ENCODE data around the gene TIGD4. TPM values are rescaled to one million over a fixed set of nuclear protein-coding genes. Genes with fewer than 3 reads are reported as not detected.
A peak's percentile ranks its signal among the peaks of the same experiment; 100 is the strongest.

The TIGD4 gene
- polyA plus RNA-seq, 3 donors from 2014 or later: 0.09 TPM; not detected in 2

GRCh38 chr4:152805818-152806217 lies 26.3 kb upstream of the TIGD4 start:
- Mint-ChIP-seq H3K27ac (peak overlapping the region in 2 of 6 donors; percentile 22 to 36), H3K27me3 (ENCODE audit: low read depth in 3 of 3) (no peaks in the 10 kb centered on the region), H3K9me3 (no peaks in the 10 kb centered on the region), H3K36me3 (no peaks in the 10 kb centered on the region), H3K4me3 (no peak overlapping the region), H3K4me1 (peaks cover 24 to 28% of the 10 kb centered on the region in 2 donors)
- no peak for DNase-seq

DNA sequence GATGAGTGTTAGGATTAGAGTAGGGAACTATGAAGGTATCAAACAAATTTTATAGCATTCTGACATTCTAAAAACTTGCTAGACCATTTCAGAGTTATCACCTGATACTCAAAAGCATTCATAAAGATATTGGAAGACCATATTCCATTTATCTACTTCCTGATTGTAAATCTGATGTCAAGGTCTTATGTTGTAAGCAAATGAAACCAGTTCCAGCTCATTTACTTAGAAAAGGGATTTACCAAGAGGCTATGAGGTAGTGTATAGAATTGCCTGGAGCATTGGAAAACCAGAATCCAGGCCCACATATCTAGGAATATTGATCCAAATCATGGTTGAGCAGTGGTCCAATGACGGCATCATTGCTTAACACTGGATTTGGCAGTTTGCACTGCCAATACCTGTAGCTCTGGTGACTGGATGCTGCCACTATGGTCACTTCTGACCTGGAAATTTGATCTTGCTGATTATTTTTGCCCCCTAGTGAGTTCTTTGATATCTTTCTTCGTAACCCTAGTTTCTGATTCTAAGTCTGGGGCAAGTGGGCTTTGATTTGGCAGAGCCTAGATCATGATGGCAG lies 25.6 kb upstream of the TIGD4 start:
- H3K4me3 Mint-ChIP-seq: no peak overlapping the region
- H3K27me3 Mint-ChIP-seq (ENCODE audit: low read depth in 3 of 3): no peaks in the 10 kb centered on the region
- H3K27ac Mint-ChIP-seq: peak overlapping the region in 2 of 6 donors; percentile 23 to 41
- H3K4me1 Mint-ChIP-seq: peaks cover 24 to 28% of the 10 kb centered on the region in 2 donors
- no peaks in the 10 kb centered on the region for H3K9me3 Mint-ChIP-seq
- no peak for DNase-seq
- no peaks in the 10 kb centered on the region for H3K36me3 Mint-ChIP-seq

DNA sequence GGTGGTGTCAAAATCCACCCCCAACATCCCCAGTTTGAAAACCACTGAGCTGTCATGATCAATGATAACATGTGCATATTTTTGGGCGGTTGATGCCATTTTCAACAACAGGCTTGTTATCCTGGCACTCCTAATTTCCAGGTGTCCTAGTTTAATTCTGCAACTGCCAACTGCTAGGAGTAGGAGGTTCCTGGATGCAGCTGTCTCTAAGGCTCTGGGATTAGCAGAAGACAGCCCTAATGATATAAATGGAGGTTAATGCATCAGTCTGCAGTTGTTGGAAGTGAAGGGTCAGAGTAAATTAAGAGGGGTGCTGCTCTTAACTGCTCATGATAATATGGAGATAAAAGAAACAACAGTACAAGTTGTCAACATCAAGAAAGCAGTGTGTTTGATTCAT lies 24.0 kb upstream of the TIGD4 start:
- Mint-ChIP-seq H3K9me3 (no peaks in the 10 kb centered on the region), H3K27me3 (ENCODE audit: low read depth in 3 of 3) (no peaks in the 10 kb centered on the region), H3K4me3 (no peak overlapping the region), H3K36me3 (no peaks in the 10 kb centered on the region), H3K27ac (no peak overlapping the region), H3K4me1 (peaks cover 23 to 25% of the 10 kb centered on the region in 2 donors)
- DNase-seq: no peak

DNA sequence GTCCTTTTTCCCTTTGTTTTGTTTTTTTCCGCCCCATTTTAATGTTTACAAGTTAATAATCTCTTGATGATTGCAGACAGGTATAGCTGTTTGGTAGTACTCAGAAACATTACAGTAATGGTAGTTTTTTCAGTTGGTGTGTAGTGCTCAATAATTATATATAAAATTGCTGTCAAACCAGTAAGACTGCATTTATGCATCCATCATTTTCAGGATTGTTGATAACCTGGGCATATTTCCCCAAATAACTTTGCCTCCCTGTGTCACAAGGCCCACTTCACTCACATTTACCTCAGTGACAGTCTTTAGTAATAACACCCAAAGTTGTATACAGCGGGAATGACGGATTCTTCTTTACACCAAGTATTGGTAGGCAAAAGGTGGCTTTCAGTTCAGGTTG lies 16.4 kb upstream of the TIGD4 start:
- peaks cover 11 to 19% of the 10 kb centered on the region in 2 donors for H3K4me1 Mint-ChIP-seq

GRCh38 chr4:152786627-152787026 lies 7.1 kb upstream of the TIGD4 start:
- peak overlapping the region in 2 of 5 donors; percentile 1 to 3 for H3K4me3 Mint-ChIP-seq
- peak overlapping the region; percentile 7 to 39 (median 30) for H3K27ac Mint-ChIP-seq
- no peaks in the 10 kb centered on the region for H3K36me3 Mint-ChIP-seq
- H3K4me1 Mint-ChIP-seq: peaks cover 26 to 29% of the 10 kb centered on the region in 2 donors
- H3K27me3 Mint-ChIP-seq (ENCODE audit: low read depth in 3 of 3): peaks cover 0 to 1% (median 0%) of the 10 kb centered on the region in 3 donors
- no peak for DNase-seq
- H3K9me3 Mint-ChIP-seq: no peaks in the 10 kb centered on the region

More for the DNA sequence above, 16.4 kb upstream of the TIGD4 start:
- Mint-ChIP-seq H3K27me3 (ENCODE audit: low read depth in 3 of 3) (peaks cover 0 to 1% (median 0%) of the 10 kb centered on the region in 3 donors), H3K27ac (no peak overlapping the region), H3K4me3 (no peak overlapping the region), H3K36me3 (no peaks in the 10 kb centered on the region), H3K9me3 (no peaks in the 10 kb centered on the region)
- DNase-seq: no peak

DNA sequence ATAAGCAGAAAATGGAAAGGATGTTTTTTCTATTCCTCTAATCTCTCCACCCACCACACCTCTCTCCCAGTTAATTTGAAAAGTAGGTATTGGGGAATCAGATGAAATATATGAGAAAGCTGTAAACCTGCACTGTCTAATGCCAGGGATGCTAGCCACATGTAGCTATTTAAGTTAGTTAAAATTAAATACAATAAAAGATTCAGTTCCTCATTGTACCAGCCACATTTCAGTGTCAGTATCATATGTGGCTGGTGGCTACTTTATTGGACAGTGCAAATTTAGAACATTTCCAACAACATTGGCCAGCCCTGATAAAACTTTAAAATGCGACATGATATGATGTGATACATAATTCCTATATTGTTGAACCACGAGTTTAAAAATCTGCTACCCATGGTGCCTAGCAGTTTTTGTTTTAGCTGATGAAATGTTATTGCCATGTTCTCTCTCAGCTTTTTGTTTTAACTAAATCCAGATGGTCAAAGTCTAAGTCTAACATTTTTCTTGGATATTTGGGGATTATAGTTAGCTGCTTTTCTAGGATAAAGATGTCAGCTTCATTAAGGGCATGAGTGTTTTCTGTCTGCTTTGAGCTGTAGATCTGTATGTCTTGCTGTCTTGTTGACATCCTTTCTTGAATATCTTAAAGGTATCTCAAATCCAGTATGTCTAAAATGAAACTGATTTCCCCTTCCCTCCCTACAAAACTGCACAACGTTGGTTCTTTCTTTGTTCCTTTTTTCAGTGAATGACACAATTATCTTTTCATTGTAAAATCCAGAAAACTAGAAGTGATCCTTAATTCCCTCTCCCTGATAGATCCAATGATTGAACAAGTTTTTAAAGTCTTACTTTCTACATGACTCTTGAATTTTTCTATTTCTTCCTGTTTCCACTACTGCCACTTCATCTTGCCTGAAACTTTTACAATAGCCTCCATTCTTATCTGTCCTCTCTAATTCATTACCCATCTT lies 6.4 kb upstream of the TIGD4 start:
- peaks cover 0 to 1% (median 0%) of the 10 kb centered on the region in 3 donors for H3K27me3 Mint-ChIP-seq (ENCODE audit: low read depth in 3 of 3)
- no peaks in the 10 kb centered on the region for H3K9me3 Mint-ChIP-seq
- DNase-seq: no peak
- peak overlapping the region in 1 of 5 donors; percentile 3 for H3K4me3 Mint-ChIP-seq
- H3K36me3 Mint-ChIP-seq: no peaks in the 10 kb centered on the region
- H3K4me1 Mint-ChIP-seq: peaks cover 33 to 35% of the 10 kb centered on the region in 2 donors
- peak overlapping the region; percentile 7 to 39 (median 30) for H3K27ac Mint-ChIP-seq

DNA sequence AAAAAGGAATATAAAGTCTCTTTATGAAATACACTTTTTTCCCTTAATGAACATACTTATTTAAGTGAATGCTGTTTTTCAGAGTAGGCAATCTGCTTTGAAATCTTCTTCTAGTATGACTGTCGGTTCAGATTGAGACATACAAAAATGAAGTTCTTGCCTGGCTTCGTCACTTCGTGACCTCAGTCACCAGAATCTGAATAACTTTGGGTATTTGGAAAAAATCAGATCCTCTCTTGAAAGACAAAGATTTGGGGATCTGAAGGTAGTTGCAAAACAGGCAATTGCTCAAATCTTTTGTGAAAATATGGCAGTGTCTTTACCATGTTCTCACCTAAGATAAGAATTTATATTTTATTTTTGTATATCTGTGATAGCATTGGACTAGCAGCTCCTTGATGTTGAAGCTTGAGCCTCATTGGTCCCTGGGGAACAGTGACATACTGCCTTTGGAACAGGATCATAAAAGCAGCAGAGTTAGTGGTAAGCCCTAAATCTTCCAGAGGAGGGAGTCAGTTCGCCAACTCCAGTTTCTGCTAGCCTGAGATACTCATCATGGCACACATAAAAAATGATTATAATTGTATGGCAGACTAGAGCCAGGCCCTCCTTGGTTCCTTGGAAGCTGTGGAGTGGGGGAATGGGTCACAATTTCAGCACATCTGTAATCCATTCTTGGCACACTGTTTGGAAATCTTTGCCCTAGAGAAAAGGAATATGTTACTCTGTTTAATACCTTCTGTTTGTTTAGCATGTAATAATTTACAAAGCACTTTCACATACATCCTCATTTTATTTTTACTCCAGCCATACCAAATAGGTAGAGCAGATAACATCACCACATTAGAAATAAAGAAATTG lies 5.2 kb upstream of the TIGD4 start:
- Mint-ChIP-seq H3K4me1 (peaks cover 45 to 46% of the 10 kb centered on the region in 2 donors), H3K27me3 (ENCODE audit: low read depth in 3 of 3) (peaks cover 4 to 7% (median 4%) of the 10 kb centered on the region in 3 donors), H3K27ac (peak overlapping the region in 2 of 6 donors; percentile 3 to 60), H3K9me3 (no peaks in the 10 kb centered on the region), H3K4me3 (no peak overlapping the region), H3K36me3 (no peaks in the 10 kb centered on the region)
- DNase-seq: no peak

- H3K36me3 Mint-ChIP-seq: no peaks in the 10 kb centered on the region
- peaks cover 8 to 13% (median 11%) of the 10 kb centered on the region in 3 donors for H3K27me3 Mint-ChIP-seq (ENCODE audit: low read depth in 3 of 3)
- no peaks in the 10 kb centered on the region for H3K9me3 Mint-ChIP-seq
- peak overlapping the region; percentile 86 to 98 (median 95) for H3K27ac Mint-ChIP-seq
- no peak for DNase-seq
- peak overlapping the region; percentile 95 to 100 (median 98) for H3K4me3 Mint-ChIP-seq
- peaks cover 47 to 48% of the 10 kb centered on the region in 2 donors for H3K4me1 Mint-ChIP-seq
Observed at GRCh38 chr4:152780267-152780778, 793 bp upstream of the TIGD4 start.

- Mint-ChIP-seq H3K9me3 (no peaks in the 10 kb centered on the region), H3K36me3 (peaks cover 0 to 5% (median 0%) of the 10 kb centered on the region in 3 donors), H3K4me3 (peak overlapping the region; percentile 95 to 100 (median 98)), H3K4me1 (peaks cover 47 to 48% of the 10 kb centered on the region in 2 donors), H3K27ac (peak overlapping the region; percentile 86 to 98 (median 95)), H3K27me3 (ENCODE audit: low read depth in 3 of 3) (peaks cover 8 to 13% (median 11%) of the 10 kb centered on the region in 3 donors)
- DNase-seq: peak in 2 of 3 donors; percentile 23 to 37
Observed at GRCh38 chr4:152778656-152779512, 646 bp downstream of the TIGD4 start.

GRCh38 chr4:152777488-152777887 lies 2.0 kb downstream of the TIGD4 start:
- peaks cover 8 to 13% (median 11%) of the 10 kb centered on the region in 3 donors for H3K27me3 Mint-ChIP-seq (ENCODE audit: low read depth in 3 of 3)
- no peak overlapping the region for H3K27ac Mint-ChIP-seq
- H3K4me1 Mint-ChIP-seq: peaks cover 40 to 44% of the 10 kb centered on the region in 2 donors
- no peaks in the 10 kb centered on the region for H3K9me3 Mint-ChIP-seq
- no peak for DNase-seq
- H3K4me3 Mint-ChIP-seq: peak overlapping the region in 1 of 5 donors; percentile 15
- peaks cover 0 to 6% (median 0%) of the 10 kb centered on the region in 3 donors for H3K36me3 Mint-ChIP-seq

DNA sequence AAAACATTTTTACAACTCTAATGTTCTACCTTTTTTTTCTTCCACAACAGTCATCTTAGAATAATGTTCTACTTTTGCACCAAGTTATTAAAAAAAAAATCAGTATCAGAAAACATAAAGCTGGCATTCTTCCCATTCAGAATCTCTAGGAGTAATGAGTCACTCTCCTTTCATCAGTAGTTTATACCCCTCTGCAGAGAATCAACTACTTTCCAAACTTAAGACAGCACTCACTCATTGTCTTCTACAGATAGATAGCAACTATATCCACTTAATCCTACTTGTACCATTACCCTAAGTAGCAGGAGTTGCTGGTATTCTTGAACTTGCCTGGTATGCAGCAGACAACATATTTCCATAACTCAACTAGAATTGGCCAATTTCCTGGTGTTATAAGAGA lies 3.2 kb downstream of the TIGD4 start:
- no peaks in the 10 kb centered on the region for H3K9me3 Mint-ChIP-seq

DNA sequence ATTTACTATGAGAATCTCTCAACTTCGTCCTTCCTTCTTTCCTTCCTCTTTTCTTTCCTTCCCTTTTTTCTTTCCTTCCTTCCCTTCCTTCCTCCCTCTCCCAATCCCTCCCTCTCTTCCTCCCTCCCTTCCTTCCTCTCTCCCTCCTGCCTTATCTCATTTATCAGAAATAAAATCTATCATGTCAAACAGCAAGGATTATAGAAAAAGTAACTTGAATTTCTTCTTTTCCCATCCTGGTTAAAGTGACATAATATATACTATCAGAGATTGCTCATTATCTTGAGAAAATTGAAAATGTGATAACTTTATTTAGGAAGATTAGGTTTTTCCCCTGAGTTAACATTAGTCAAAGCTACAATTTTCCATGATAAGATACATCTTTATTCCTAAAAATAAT lies 5.6 kb downstream of the TIGD4 start:
- Mint-ChIP-seq H3K9me3 (no peaks in the 10 kb centered on the region), H3K27ac (no peak overlapping the region), H3K4me1 (peaks cover 9 to 10% of the 10 kb centered on the region in 2 donors), H3K4me3 (no peak overlapping the region), H3K36me3 (peaks cover 0 to 6% (median 0%) of the 10 kb centered on the region in 3 donors), H3K27me3 (ENCODE audit: low read depth in 3 of 3) (peaks cover 0 to 3% (median under 1%) of the 10 kb centered on the region in 3 donors)
- DNase-seq: no peak

More for the DNA sequence above, 3.2 kb downstream of the TIGD4 start:
- no peak for DNase-seq
- H3K4me1 Mint-ChIP-seq: peaks cover 32 to 33% of the 10 kb centered on the region in 2 donors
- no peak overlapping the region for H3K4me3 Mint-ChIP-seq
- peaks cover 8 to 13% (median 11%) of the 10 kb centered on the region in 3 donors for H3K27me3 Mint-ChIP-seq (ENCODE audit: low read depth in 3 of 3)
- H3K36me3 Mint-ChIP-seq: peaks cover 0 to 6% (median 0%) of the 10 kb centered on the region in 3 donors
- H3K27ac Mint-ChIP-seq: no peak overlapping the region
